Right cardiac atrium (tissue), 5 donors: ENCODE measurements around the gene NELL1. TPM values are rescaled to one million over a fixed set of nuclear protein-coding genes. Genes with fewer than 3 reads are reported as not detected.

Experiments
- ATAC-seq, 2 donors: fragments of 200-7000 bp; cut with Tn5 transposase; one replicate each; pipeline versions ENCODE4 v1.8.0 to v1.9.1; 2020; ENCODE audit warnings: moderate library complexity in 2 of 2, mild to moderate bottlenecking in 1 of 2
- DNase-seq, 3 donors: peaks; one replicate each; pipeline ENCODE4 v3.0.0-alpha.2; 2020
- H3K27ac ChIP-seq: one replicate; pipeline ENCODE4 v1.5.1; 2013; ENCODE audit warnings: mild to moderate bottlenecking, low read length, control low read depth, moderate library complexity
- H3K27me3 ChIP-seq: one replicate; pipeline ENCODE4 v1.6.1; 2013; ENCODE audit not compliant: control insufficient read depth, insufficient read depth
- H3K4me1 ChIP-seq: one replicate; pipeline ENCODE4 v1.6.1; 2013; ENCODE audit warnings: low read length; ENCODE audit not compliant: control insufficient read depth, insufficient read depth
- H3K4me3 ChIP-seq: one replicate; pipeline ENCODE4 v1.5.1; 2013; ENCODE audit warnings: low read length, control low read depth
- H3K9me3 ChIP-seq: one replicate; pipeline ENCODE4 v1.6.1; 2013; ENCODE audit warnings: low read length; ENCODE audit not compliant: control insufficient read depth
- WGBS: extraction: QIAGEN DNeasy Blood & Tissue Kit; methylation state at CpG from one replicate; pipeline ENCODE4 v1.1.7; 2013; 5-methylcytosine and 5-hydroxymethylcytosine counted together
- intact Hi-C, 4 donors: fragments of 100-400 bp; cut with DNase I; formaldehyde crosslinking; loops; one replicate each; pipeline versions ENCODE4 v1.11.0 to v1.14.0; 2022 to 2023
- polyA plus RNA-seq: library from polyadenylated mRNA; stranded (reverse); fragments of 200-250 nt; gene quantifications from one replicate; pipeline ENCODE4 v1.2.3, GENCODE V29; 2013
- total RNA-seq, 4 donors: library from RNA; stranded (reverse); fragmentation: NEBNext Ultra II Directional; extraction: Animal tissue kit (Norgen Biotek cat#: 25700); gene quantifications; one replicate each; pipeline ENCODE4 v1.2.1, GENCODE V29; 2021
- donor health status: healthy with polysubstance abuse.
- donor health status: DM: no; HTN: yes; CAD: no.
- donor health status: DM: no; HTN: no; CAD: no.
- donor health status: DM: no; HTN: yes; CAD: no; lungs with severe emphysema.
- donor health status: DM: yes; HTN: yes; CAD: no.

The NELL1 gene
- total and polyA plus RNA-seq, 5 donors = 0.09 to 0.22 TPM; not detected in 3

DNA sequence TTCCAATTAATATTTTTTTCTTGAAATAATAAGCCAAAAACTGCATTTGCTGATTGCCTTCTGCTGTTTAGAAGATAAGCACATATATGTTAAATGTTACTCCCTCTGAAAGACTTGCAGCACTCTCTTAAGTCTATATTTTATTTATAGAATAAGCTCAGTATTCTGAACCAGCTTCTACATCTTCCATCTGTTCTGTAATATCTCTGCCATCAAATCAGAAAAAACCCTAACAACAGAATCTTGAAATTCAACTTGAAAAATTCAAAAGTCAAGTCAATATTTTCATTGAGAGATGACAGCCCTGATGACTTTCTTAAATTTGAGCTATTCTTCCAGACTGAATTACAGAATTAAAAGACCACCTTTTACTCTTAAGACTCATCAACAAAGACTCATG, 247.9 kb downstream of the NELL1 start:
- DNase-seq (no peak), ATAC-seq (no peak)
- no peak overlapping the region for H3K4me3 ChIP-seq
- intact Hi-C loops = no loop called here
- H3K4me1 ChIP-seq = no peaks in the 10 kb centered on the region
- no peak overlapping the region for H3K27ac ChIP-seq
- no peaks in the 10 kb centered on the region for H3K9me3 ChIP-seq
- no peaks in the 10 kb centered on the region for H3K27me3 ChIP-seq

DNA sequence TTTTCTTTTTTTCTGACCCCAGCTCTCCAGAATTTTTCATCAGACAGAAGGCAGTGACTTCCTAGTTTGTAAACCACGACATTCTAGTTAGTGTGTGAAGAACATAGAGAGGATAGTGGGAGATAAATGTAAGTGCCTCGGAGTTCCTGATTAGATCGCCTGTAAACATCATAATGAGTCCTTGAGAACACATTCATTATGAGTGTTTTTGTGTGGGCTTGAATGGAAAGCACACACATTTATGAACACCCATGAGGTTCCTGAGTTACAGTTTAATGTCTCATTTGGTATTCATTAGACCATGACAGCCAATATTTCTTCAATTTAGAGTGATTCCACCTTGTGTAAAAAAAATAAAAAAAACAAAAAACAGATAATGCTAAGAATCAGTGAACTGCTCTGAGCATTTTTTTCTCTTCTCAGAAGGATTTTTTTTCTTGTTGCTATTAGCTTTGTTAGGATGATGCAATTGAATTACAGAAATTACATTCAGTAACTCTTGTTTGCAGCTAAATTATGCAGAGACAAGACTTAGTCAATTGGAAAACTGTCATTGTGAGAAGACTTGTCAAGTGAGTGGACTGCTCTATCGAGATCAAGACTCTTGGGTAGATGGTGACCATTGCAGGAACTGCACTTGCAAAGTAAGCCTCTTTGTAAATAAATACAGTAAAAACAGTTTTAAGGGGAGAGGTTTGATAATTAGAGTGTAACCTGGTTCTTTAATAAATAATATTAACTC, 257.6 kb downstream of the NELL1 start:
- intact Hi-C loops = no loop called here
- H3K4me1 ChIP-seq = no peaks in the 10 kb centered on the region
- H3K27me3 ChIP-seq = no peaks in the 10 kb centered on the region
- 51% methylated on average over 4 of the region's 4 CpGs for WGBS
- ATAC-seq (no peak), DNase-seq (no peak)
- H3K4me3 ChIP-seq = no peak overlapping the region
- H3K9me3 ChIP-seq = no peaks in the 10 kb centered on the region
- no peak overlapping the region for H3K27ac ChIP-seq

DNA sequence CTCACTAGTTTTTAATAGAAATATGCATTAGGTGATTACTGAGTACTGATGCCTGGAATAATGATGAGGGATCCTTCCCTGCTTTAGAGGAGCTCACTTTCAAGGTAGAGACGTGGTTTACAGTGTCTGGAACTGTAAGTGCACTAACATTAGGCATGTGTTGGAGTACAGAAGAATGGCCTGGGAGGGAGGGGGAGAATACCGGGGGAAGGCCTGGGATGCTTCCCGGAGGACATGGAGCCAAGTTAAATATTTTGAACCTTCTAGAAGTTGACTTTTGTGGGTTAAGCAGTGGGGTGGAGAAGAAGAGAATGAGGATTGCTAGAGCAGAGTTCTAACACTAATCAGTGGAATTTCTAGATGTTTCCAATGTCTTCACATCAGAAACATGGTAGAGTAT, 261.6 kb downstream of the NELL1 start:
- DNase-seq (no peak), ATAC-seq (no peak)
- Histone ChIP-seq H3K4me1 (no peaks in the 10 kb centered on the region), H3K27ac (no peak overlapping the region), H3K27me3 (no peaks in the 10 kb centered on the region), H3K4me3 (no peak overlapping the region), H3K9me3 (no peaks in the 10 kb centered on the region)
- intact Hi-C loops = no loop called here
- WGBS = 53% methylated on average over 3 of the region's 3 CpGs

DNA sequence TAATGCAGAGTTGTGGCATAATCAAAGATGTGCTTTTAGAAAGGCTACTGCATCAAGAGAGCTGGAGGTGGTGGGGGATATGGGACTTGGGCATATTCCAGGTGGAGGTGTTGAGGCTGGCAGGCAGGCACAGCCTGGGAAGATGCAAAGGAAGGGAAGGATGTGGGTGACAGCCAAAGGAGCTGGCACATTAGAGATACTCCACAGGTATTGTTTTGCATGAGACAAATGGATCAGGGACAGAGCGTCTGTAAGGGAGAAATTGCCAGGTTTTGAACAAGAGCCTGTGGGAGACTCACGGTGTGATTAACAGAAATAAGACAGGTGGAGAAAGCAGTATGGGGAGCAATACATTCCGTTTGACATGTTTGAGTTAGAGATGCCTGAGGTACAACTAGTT, 263.7 kb downstream of the NELL1 start:
- H3K9me3 ChIP-seq = no peaks in the 10 kb centered on the region
- intact Hi-C loops = no loop called here
- H3K27ac ChIP-seq = no peak overlapping the region
- no peaks in the 10 kb centered on the region for H3K4me1 ChIP-seq
- WGBS = 65% methylated on average over 3 of the region's 3 CpGs
- DNase-seq (no peak), ATAC-seq (no peak)
- no peak overlapping the region for H3K4me3 ChIP-seq
- H3K27me3 ChIP-seq = no peaks in the 10 kb centered on the region

DNA sequence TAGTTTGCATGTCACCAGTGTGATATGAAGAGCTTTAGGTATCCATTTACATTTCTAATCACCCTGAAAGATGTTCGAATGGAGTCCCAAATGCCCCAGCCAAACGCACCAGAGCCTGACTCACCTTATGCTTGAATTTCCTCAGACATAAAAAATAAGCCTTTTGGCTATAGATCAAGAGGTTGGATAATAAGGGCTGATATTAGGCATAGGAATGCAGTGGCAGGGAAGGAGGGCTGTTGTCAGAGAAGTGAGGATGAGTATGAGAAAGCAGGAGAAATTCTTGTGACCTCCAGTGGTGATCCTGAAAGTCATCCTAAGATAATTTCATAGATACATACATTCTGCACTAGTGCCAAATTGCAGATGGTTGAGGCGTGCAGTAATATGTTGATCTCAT, 264.6 kb downstream of the NELL1 start:
- H3K27ac ChIP-seq = no peak overlapping the region
- H3K9me3 ChIP-seq = no peaks in the 10 kb centered on the region
- H3K4me1 ChIP-seq = no peaks in the 10 kb centered on the region
- intact Hi-C loops = no loop called here
- ATAC-seq (no peak), DNase-seq (no peak)
- 60% methylated on average over 3 of the region's 3 CpGs for WGBS
- H3K4me3 ChIP-seq = no peak overlapping the region
- H3K27me3 ChIP-seq = no peaks in the 10 kb centered on the region

DNA sequence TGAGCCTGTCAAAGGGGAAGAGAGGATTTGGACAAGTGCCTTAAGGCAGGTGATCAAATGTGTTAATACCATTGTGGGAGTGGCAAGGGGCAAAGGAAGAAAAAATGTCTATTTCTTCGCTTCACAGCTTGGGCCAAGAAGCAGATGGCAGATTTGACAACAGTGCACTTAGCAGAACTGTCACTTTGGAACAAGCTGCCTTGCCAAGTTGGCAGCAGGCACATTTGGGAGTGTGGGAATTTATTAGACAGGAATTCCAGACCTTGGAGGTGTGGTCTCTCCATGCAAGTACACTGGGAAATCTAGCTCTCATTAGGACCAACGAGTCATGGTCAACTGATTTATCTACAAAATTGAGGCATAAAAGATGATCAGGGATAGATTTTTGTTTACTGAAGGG, 265.1 kb downstream of the NELL1 start:
- Histone ChIP-seq H3K4me1 (no peaks in the 10 kb centered on the region), H3K27ac (no peak overlapping the region), H3K9me3 (no peaks in the 10 kb centered on the region), H3K4me3 (no peak overlapping the region), H3K27me3 (no peaks in the 10 kb centered on the region)
- 38% methylated on average over 2 of the region's 2 CpGs for WGBS
- ATAC-seq (no peak), DNase-seq (no peak)
- intact Hi-C loops = no loop called here

DNA sequence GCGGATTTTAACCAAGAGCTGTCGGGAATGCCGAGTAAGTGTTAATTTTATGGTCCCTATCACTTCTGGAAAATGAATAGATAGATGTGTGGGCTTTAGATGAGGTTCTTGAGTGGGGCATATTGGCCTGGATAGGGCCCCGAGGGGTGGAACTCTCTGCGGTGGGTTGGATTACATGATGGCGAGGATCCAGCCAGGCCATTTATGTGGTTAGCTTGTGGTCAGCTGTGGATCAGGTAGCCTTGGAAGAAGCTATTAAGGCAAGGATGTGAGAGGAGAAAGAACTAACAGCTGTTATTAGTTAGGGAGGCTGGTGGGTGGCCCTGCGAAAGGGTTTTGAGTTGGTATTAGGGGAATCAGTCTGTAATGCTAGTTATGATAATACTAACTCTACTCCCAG, 268.4 kb downstream of the NELL1 start:
- no peak for ATAC-seq

DNA sequence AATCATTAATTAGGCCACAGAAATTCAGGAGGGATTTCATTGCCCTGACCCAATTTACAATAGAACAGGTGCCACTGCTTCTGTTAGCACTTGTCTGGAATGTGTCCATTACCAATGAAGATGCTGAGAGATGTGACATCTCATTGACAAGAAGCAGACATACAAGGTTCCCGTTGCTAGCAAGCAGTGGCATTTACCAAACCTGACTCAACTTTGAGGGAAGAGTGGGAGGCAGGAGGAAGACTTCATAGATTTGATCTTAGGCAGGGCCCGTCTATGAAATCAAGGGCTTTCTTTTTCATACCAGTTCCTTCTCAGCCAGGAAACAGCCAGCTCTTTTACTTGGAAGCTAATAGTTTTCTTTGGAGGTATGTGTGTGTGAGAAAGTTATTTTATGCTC, 280.2 kb downstream of the NELL1 start:
- Histone ChIP-seq H3K27ac (no peak overlapping the region), H3K27me3 (no peaks in the 10 kb centered on the region), H3K9me3 (no peaks in the 10 kb centered on the region), H3K4me3 (no peak overlapping the region), H3K4me1 (no peaks in the 10 kb centered on the region)
- intact Hi-C loops = no loop called here
- no peak for ATAC-seq
- WGBS = 26% methylated on average over 2 of the region's 2 CpGs
- DNase-seq = no peak

More for the DNA sequence above, 268.4 kb downstream of the NELL1 start:
- WGBS = 74% methylated on average over 7 of the region's 7 CpGs
- no peak overlapping the region for H3K4me3 ChIP-seq
- H3K27me3 ChIP-seq = no peaks in the 10 kb centered on the region
- H3K27ac ChIP-seq = no peak overlapping the region
- no peaks in the 10 kb centered on the region for H3K4me1 ChIP-seq
- DNase-seq = no peak
- H3K9me3 ChIP-seq = no peaks in the 10 kb centered on the region
- intact Hi-C loops = no loop called here

DNA sequence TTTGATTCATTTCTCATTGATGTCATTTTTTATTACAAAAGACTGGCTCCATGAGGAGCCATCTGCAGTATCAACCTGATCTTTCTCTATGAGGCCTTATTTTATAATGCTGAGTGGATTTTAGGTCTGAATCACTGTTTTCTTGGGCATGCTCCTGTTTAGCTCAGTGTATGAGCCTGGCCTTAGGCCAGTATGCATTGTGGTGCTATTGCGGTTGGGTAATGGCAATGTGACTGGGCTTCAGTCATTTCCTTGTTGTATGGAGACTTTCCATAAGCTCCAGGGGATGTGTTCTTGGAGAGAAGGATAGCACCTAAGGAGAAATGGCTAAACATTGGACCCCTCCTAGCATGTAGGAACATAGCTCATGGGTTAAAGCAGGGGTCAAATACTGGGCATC, 293.2 kb downstream of the NELL1 start:
- no peak overlapping the region for H3K27ac ChIP-seq
- DNase-seq (no peak), ATAC-seq (no peak)
- no peaks in the 10 kb centered on the region for H3K9me3 ChIP-seq
- H3K4me3 ChIP-seq = no peak overlapping the region
- intact Hi-C loops = no loop called here
- WGBS = 95% methylated on average over 1 of the region's 1 CpG
- no peaks in the 10 kb centered on the region for H3K4me1 ChIP-seq
- no peaks in the 10 kb centered on the region for H3K27me3 ChIP-seq

DNA sequence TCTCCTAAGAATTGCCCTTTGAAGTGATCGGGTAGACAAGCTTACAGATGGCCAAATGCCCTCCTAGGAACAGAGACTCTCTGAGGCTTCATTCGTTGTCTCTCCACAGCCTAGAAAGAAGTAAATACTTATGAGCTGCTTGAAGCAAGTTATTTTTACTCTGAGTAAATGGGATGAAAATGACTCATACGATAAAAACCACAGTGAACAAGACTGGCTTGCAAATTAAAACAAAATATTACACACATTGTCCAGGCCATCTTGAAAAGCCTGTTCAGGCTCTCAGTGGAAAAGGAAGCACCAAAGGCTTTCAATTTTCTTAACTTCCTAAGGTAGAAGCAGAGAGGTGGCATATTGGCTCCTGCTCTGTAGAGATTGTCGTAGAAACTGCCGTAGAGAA, 294.2 kb downstream of the NELL1 start:
- Histone ChIP-seq H3K4me1 (no peaks in the 10 kb centered on the region), H3K27me3 (no peaks in the 10 kb centered on the region), H3K9me3 (no peaks in the 10 kb centered on the region), H3K4me3 (no peak overlapping the region), H3K27ac (no peak overlapping the region)
- intact Hi-C loops = no loop called here
- 69% methylated on average over 5 of the region's 5 CpGs for WGBS
- ATAC-seq (no peak), DNase-seq (no peak)

DNA sequence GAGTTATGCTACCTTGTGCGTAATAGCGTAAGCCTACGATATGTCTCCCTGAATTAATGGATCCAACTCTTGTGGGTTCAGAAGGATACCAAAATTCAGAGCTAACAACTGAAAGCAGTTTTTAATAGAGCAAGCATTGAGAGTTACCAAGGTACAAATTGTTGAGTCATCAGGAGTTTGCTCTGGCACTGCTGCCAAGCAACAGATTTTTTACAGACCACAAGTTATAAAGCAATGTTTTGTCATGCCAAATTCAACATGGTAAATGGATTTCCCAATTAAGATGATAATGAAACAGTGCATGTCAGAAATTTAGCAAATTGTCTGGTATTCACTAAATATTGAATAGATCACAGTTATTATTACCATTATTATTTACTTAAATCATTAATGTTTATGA, 295.6 kb downstream of the NELL1 start:
- no peak overlapping the region for H3K4me3 ChIP-seq
- H3K27me3 ChIP-seq = no peaks in the 10 kb centered on the region
- 95% methylated on average over 3 of the region's 3 CpGs for WGBS
- no peaks in the 10 kb centered on the region for H3K4me1 ChIP-seq
- ATAC-seq = no peak
- H3K27ac ChIP-seq = no peak overlapping the region
- no peak for DNase-seq
- intact Hi-C loops = no loop called here
- no peaks in the 10 kb centered on the region for H3K9me3 ChIP-seq

DNA sequence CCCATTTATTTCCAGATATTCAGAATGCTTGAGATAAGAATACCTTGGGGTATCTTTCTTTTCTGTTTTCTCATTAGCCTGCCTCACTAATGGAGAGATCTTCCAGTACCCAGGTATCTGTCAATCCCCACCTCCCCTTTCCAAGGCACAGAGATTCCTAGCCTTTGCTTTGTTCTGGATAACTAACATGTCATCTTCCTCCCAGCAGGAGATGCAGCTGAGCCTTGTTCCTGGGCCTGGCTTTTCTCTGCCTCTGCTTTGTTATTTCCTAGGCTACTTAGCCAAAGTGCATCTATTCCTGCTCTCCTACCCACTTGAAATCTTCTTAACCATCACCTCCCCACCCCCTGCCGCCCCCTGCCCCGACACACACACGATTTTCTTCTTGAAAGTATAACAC, 297.1 kb downstream of the NELL1 start:
- Histone ChIP-seq H3K27me3 (no peaks in the 10 kb centered on the region), H3K27ac (no peak overlapping the region), H3K4me3 (no peak overlapping the region), H3K9me3 (no peaks in the 10 kb centered on the region), H3K4me1 (no peaks in the 10 kb centered on the region)
- intact Hi-C loops = no loop called here
- DNase-seq (no peak), ATAC-seq (no peak)
- 41% methylated on average over 3 of the region's 3 CpGs for WGBS
